HepG2 (cell line): Measurements from ENCODE around the gene FAM181A. TPM values are rescaled to one million over a fixed set of nuclear protein-coding genes. Genes with fewer than 3 reads are reported as not detected.

Source experiments
- BRF2 ChIP-seq: sonication (generic); formaldehyde crosslinking; IDR thresholded peaks from 2 replicates; pipeline ENCODE4 v1.8.1; 2022; ENCODE audit warnings: mild to moderate bottlenecking, missing genetic modification reagents
- CEBPG ChIP-seq: IDR thresholded peaks from 2 replicates; pipeline ENCODE4 v1.6.1; 2016
- GLI4 ChIP-seq: sonication (generic); formaldehyde crosslinking; IDR thresholded peaks from 2 replicates; pipeline ENCODE4 v1.5.1; 2020; ENCODE audit warnings: missing genetic modification reagents, mild to moderate bottlenecking, moderate library complexity, borderline replicate concordance
- HCFC1 ChIP-seq: fragments of 150-350 bp; IDR thresholded peaks from 2 replicates; pipeline ENCODE4 v1.6.1; 2014; ENCODE audit warnings: low read depth, low read length
- KDM1A ChIP-seq: IDR thresholded peaks from 2 replicates; pipeline ENCODE4 v1.6.1; 2016; ENCODE audit warnings: missing compliant biosample characterization
- KLF13 ChIP-seq: sonication (generic); formaldehyde crosslinking; IDR thresholded peaks from 2 replicates; pipeline ENCODE4 v1.4.0; 2020; ENCODE audit warnings: mild to moderate bottlenecking, missing genetic modification reagents
- MZF1 ChIP-seq: sonication (generic); formaldehyde crosslinking; IDR thresholded peaks from 2 replicates; pipeline ENCODE4 v1.8.1; 2023; ENCODE audit warnings: mild to moderate bottlenecking, missing genetic modification reagents, borderline replicate concordance
- NCOA2 ChIP-seq: sonication (generic); formaldehyde crosslinking; IDR thresholded peaks from 2 replicates; pipeline ENCODE4 v1.8.0; 2022; ENCODE audit warnings: inconsistent platforms
- NONO ChIP-seq, 2 experiments: fragments of 450-650 bp in 1 of 2; sonication (generic) in 1 of 2; formaldehyde crosslinking in 1 of 2; IDR thresholded peaks in 1 of 2; conservative IDR thresholded peaks in 1 of 2; 2 replicates each; pipeline versions ENCODE4 v1.6.1 to v1.8.0; 2017 to 2022; ENCODE audit warnings: mild to moderate bottlenecking in 1 of 2, missing genetic modification reagents in 1 of 2, moderate library complexity in 1 of 2
- PHF21A ChIP-seq: sonication (generic); formaldehyde crosslinking; IDR thresholded peaks from 2 replicates; pipeline ENCODE4 v1.5.0; 2020; ENCODE audit warnings: mild to moderate bottlenecking, missing genetic modification reagents
- RARA ChIP-seq: IDR thresholded peaks from 2 replicates; pipeline ENCODE4 v1.6.1; 2016; ENCODE audit warnings: missing genetic modification reagents, missing compliant biosample characterization
- XRCC5 ChIP-seq: fragments of 200-400 bp; formaldehyde crosslinking; optimal IDR thresholded peaks from 2 replicates; pipeline ENCODE3; 2017; ENCODE audit warnings: mild to moderate bottlenecking, low read length
- ZBTB34 ChIP-seq: sonication (generic); formaldehyde crosslinking; IDR thresholded peaks from 2 replicates; pipeline ENCODE4 v1.8.0; 2022; ENCODE audit warnings: mild to moderate bottlenecking, missing genetic modification reagents
- ZFP36 ChIP-seq: fragments of 150-350 bp; IDR thresholded peaks from 2 replicates; pipeline ENCODE4 v1.6.1; 2018; ENCODE audit warnings: borderline replicate concordance, low read length, low read depth; ENCODE audit not compliant: partially characterized antibody
- ZNF430 ChIP-seq: sonication (generic); formaldehyde crosslinking; IDR thresholded peaks from 2 replicates; pipeline ENCODE4 v1.9.0; 2021; ENCODE audit warnings: mild to moderate bottlenecking, missing genetic modification reagents
- ZNF660 ChIP-seq: sonication (generic); formaldehyde crosslinking; IDR thresholded peaks from 2 replicates; pipeline ENCODE4 v1.5.1; 2020; ENCODE audit warnings: mild to moderate bottlenecking, low read depth, missing genetic modification reagents, borderline replicate concordance
- ZNF703 ChIP-seq: sonication (generic); formaldehyde crosslinking; IDR thresholded peaks from 2 replicates; pipeline ENCODE4 v1.5.1; 2020; ENCODE audit warnings: missing genetic modification reagents, mild to moderate bottlenecking, moderate library complexity, borderline replicate concordance
- ZNF709 ChIP-seq: sonication (generic); formaldehyde crosslinking; IDR thresholded peaks from 2 replicates; pipeline ENCODE4 v1.5.0; 2020; ENCODE audit warnings: mild to moderate bottlenecking, missing genetic modification reagents
- ZNF75D ChIP-seq: sonication (generic); formaldehyde crosslinking; IDR thresholded peaks from 2 replicates; pipeline ENCODE4 v1.8.1; 2023; ENCODE audit warnings: missing genetic modification reagents, mild to moderate bottlenecking, borderline replicate concordance
- polyA plus RNA-seq, 8 experiments: library from polyadenylated mRNA; depleted of rRNA in 3 of 8; stranded (reverse) in 7 of 8; unstranded in 1 of 8; fragments of >200 nt; fragmentation: Illumina TruSeq in 4 of 8; extraction: Trizol in 4 of 8; gene quantifications; 2 replicates each; pipeline versions ENCODE4 v1.2.1 to v1.2.3, GENCODE V29; 2011 to 2016; ENCODE audit warnings: low read depth in 4 of 8, missing spikeins in 1 of 8, mixed read lengths in 1 of 8; ENCODE audit not compliant: insufficient read depth in 1 of 8
- total RNA-seq, 5 experiments: library from RNA; depleted of rRNA; stranded (reverse); fragments of >200 nt; fragmentation: Illumina TruSeq; extraction: Trizol; gene quantifications; 2 replicates each; pipeline ENCODE4 v1.2.3, GENCODE V29; 2016; ENCODE audit warnings: low read depth in 1 of 5
- TF ChIP-seq, protein P1 (sequence below): sonication (generic); formaldehyde crosslinking; IDR thresholded peaks from 2 replicates; pipeline ENCODE4 v1.5.1; 2020; ENCODE audit warnings: mild to moderate bottlenecking, missing genetic modification reagents
- TF ChIP-seq, protein P2 (sequence below): sonication (generic); formaldehyde crosslinking; IDR thresholded peaks from 2 replicates; pipeline ENCODE4 v1.4.0; 2020; ENCODE audit warnings: mild to moderate bottlenecking, missing genetic modification reagents
- TF ChIP-seq, protein P3 (sequence below): sonication (generic); formaldehyde crosslinking; IDR thresholded peaks from 2 replicates; pipeline ENCODE4 v1.4.0; 2020; ENCODE audit warnings: mild to moderate bottlenecking, low read depth, missing genetic modification reagents

The FAM181A gene
- total and polyA plus RNA-seq, 2 of the 13 experiments (the other 11 are each of a cell fraction or from before 2014, with no cell fraction given), result 1.1 to 1.5 TPM

- TF ChIP-seq, protein P1, sequence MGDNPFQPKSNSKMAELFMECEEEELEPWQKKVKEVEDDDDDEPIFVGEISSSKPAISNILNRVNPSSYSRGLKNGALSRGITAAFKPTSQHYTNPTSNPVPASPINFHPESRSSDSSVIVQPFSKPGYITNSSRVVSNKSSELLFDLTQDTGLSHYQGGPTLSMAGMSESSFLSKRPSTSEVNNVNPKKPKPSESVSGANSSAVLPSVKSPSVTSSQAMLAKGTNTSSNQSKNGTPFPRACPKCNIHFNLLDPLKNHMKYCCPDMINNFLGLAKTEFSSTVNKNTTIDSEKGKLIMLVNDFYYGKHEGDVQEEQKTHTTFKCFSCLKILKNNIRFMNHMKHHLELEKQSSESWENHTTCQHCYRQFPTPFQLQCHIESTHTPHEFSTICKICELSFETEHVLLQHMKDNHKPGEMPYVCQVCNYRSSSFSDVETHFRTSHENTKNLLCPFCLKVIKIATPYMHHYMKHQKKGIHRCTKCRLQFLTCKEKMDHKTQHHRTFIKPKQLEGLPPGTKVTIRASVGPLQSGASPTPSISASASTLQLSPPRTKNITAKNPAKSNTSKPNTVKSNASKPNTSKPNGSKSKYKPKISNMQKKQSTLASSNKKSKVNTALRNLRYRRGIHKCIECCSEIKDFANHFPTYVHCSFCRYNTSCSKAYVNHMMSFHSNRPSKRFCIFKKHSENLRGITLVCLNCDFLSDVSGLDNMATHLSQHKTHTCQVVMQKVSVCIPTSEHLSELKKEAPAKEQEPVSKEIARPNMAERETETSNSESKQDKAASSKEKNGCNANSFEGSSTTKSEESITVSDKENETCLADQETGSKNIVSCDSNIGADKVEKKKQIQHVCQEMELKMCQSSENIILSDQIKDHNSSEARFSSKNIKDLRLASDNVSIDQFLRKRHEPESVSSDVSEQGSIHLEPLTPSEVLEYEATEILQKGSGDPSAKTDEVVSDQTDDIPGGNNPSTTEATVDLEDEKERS (CRISPR knock-in tag), result peak; percentile 62; the same call in 1 of the 2 replicates
- no peak for TF ChIP-seq KLF13 (CRISPR knock-in tag)
- peak; percentile 61 for TF ChIP-seq ZBTB34 (CRISPR knock-in tag)
- no peak for TF ChIP-seq ZFP36
- no peak for TF ChIP-seq ZNF709 (CRISPR knock-in tag)
- no peak for TF ChIP-seq ZNF703
- TF ChIP-seq NONO (IDR thresholded peaks at IDR 0.05), result no peak
- TF ChIP-seq NONO (CRISPR knock-in tag; conservative IDR thresholded peaks at IDR 0.05), result no peak
- TF ChIP-seq BRF2 (CRISPR knock-in tag), result peak; percentile 72
- peak; percentile 87 for TF ChIP-seq RARA (CRISPR knock-in tag)
- peak; percentile 5 for TF ChIP-seq XRCC5
- TF ChIP-seq GLI4 (CRISPR knock-in tag), result no peak
- no peak for TF ChIP-seq ZNF660 (CRISPR knock-in tag)
- TF ChIP-seq, protein P2, sequence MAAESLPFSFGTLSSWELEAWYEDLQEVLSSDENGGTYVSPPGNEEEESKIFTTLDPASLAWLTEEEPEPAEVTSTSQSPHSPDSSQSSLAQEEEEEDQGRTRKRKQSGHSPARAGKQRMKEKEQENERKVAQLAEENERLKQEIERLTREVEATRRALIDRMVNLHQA (CRISPR knock-in tag), result no peak
- TF ChIP-seq KDM1A (CRISPR knock-in tag), result peak; percentile 47; the same call in 1 of the 2 replicates
- TF ChIP-seq MZF1 (CRISPR knock-in tag), result no peak
- TF ChIP-seq NCOA2 (CRISPR knock-in tag), result peak; percentile 76
- 0 out of 2 replicates have a peak, but pooled peaks have one; percentile 66 for TF ChIP-seq ZNF75D
- TF ChIP-seq, protein P3, sequence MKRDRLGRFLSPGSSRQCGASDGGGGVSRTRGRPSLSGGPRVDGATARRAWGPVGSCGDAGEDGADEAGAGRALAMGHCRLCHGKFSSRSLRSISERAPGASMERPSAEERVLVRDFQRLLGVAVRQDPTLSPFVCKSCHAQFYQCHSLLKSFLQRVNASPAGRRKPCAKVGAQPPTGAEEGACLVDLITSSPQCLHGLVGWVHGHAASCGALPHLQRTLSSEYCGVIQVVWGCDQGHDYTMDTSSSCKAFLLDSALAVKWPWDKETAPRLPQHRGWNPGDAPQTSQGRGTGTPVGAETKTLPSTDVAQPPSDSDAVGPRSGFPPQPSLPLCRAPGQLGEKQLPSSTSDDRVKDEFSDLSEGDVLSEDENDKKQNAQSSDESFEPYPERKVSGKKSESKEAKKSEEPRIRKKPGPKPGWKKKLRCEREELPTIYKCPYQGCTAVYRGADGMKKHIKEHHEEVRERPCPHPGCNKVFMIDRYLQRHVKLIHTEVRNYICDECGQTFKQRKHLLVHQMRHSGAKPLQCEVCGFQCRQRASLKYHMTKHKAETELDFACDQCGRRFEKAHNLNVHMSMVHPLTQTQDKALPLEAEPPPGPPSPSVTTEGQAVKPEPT (CRISPR knock-in tag), result no peak
- TF ChIP-seq HCFC1, result no peak
- TF ChIP-seq PHF21A (CRISPR knock-in tag), result peak; percentile 74
- TF ChIP-seq ZNF430 (CRISPR knock-in tag), result no peak; the same call in 1 of the 2 replicates
- TF ChIP-seq CEBPG (CRISPR knock-in tag), result 0 out of 2 replicates have a peak, but pooled peaks have one; percentile 21
Observed at GRCh38 chr14:93902619-93903307, 24.4 kb upstream of the FAM181A start (continued).
